GM19043 (cell line): ENCODE data around the gene CSK.
A peak's percentile ranks its signal among the peaks of the same experiment; 100 is the strongest.

Experiments
- ATAC-seq: cut with Tn5 transposase; IDR thresholded peaks from one replicate; pipeline ENCODE4 v1.9.1; 2021; ENCODE audit warnings: low read depth; ENCODE audit not compliant: unreplicated experiment

The CSK gene

GRCh38 chr15:74786551-74787165 lies 4.8 kb downstream of the CSK start:
- ATAC-seq: no peak

- ATAC-seq: peak; percentile 35
Measured at GRCh38 chr15:74787251-74788041, 5.6 kb downstream of the CSK start.

GRCh38 chr15:74788042-74788682 lies 6.3 kb downstream of the CSK start:
- no peak for ATAC-seq

- peak; percentile 35 for ATAC-seq
Measured at GRCh38 chr15:74788683-74789151, 6.8 kb downstream of the CSK start.

- no peak for ATAC-seq
Measured at GRCh38 chr15:74789171-74789631, 7.3 kb downstream of the CSK start.

- ATAC-seq: no peak
Measured at GRCh38 chr15:74789741-74790079, 7.8 kb downstream of the CSK start.

GRCh38 chr15:74790080-74790916 lies 8.4 kb downstream of the CSK start:
- ATAC-seq: no peak

GRCh38 chr15:74791007-74791406 lies 9.1 kb downstream of the CSK start:
- ATAC-seq: no peak

GRCh38 chr15:74791667-74792066 lies 9.8 kb downstream of the CSK start:
- ATAC-seq: no peak

- no peak for ATAC-seq
Measured at GRCh38 chr15:74792227-74793016, 10.5 kb downstream of the CSK start.

- no peak for ATAC-seq
Measured at GRCh38 chr15:74793135-74794028, 11.5 kb downstream of the CSK start.

- ATAC-seq: no peak
Measured at GRCh38 chr15:74794248-74794969, 12.5 kb downstream of the CSK start.

GRCh38 chr15:74794970-74795349 lies 13.1 kb downstream of the CSK start:
- ATAC-seq: no peak

GRCh38 chr15:74795966-74796625 lies 14.2 kb downstream of the CSK start:
- ATAC-seq: no peak

GRCh38 chr15:74798388-74799254 lies 16.7 kb downstream of the CSK start:
- no peak for ATAC-seq

GRCh38 chr15:74799255-74799855 lies 17.5 kb downstream of the CSK start:
- no peak for ATAC-seq
